HG03025 (cell line): ENCODE results near the gene UQCRC1.

Experiments used
- ATAC-seq: cut with Tn5 transposase; IDR thresholded peaks from one replicate; pipeline ENCODE4 v1.9.1; 2021; ENCODE audit warnings: mild to moderate bottlenecking, moderate library complexity; ENCODE audit not compliant: unreplicated experiment, low FRiP score

Gene UQCRC1

GRCh38 chr3:48599509-48600285, 9.7 kb downstream of the UQCRC1 start:
- ATAC-seq, result no peak

- ATAC-seq, result no peak
Observed at GRCh38 chr3:48599077-48599501, 10.4 kb downstream of the UQCRC1 start.

GRCh38 chr3:48598323-48599076, 10.9 kb downstream of the UQCRC1 start:
- ATAC-seq, result no peak

- no peak for ATAC-seq
Observed at GRCh38 chr3:48597408-48597800, 12.0 kb downstream of the UQCRC1 start.

DNA sequence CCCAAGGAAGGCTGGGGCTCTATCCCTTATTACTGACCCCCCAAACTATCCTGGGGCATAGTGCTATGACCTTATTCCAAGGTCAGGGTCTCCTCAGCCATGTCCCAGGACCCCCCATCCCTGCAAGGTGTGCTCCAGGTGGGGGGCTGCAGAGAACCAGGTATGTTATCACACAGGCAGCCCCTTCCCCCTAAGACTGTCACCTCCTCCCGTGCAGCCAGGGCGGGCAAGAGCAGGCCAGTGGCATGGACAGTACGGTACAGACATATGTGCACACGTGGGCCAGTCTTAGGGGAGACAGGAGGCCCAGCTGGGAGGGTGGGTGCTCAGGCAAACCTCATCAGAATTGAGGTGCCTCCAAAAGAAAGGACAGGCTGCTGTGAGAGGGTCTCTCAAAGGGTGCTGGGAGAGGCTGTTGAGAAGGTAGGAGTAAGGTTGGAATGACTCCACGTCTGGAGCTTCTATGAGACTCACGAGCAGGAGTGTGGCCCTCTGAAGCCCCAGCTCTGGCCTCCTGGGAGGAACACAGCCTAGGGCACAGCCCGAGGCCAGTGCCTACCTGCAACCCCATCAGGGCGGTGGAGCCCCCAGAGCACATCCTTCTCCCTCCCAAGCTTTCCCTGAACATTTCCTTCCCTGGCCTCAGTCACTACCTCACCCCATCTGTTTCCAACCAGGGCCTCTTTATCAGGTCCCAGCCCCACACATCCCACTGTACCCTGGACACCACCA, 12.6 kb downstream of the UQCRC1 start:
- ATAC-seq, result no peak

- no peak for ATAC-seq
Observed at GRCh38 chr3:48596157-48596556, 13.3 kb downstream of the UQCRC1 start.

DNA sequence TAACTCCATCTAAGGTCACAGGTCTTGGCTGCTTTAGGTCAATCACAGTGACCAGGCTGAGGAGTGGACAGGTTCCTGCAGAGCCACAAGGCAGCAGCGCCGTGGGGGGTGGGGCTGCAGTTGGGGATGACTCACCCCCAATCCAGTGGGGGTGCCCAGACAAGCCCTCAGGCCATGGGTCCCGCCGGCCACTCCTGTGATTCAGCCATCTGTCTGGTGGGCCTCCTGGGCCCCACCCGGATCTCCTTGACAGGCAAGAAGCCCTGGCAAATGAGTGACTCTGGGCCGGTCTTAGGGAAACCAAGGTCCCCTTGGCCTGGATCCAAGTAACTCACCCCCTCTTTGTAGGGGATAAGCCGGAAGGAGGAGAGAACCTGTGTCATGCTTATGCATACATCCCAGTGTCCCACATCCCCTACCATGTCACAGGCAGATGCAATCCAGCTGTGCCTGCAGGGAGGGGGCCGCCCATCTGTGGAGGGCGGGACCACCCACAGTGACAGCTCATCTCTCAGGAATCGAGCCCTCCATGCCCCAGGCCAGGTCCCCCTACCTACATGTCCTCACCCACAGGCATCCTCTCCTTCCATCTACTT, 13.8 kb downstream of the UQCRC1 start:
- no peak for ATAC-seq

GRCh38 chr3:48595075-48595525, 14.3 kb downstream of the UQCRC1 start, which contains the start of gene COL7A1:
Gene COL7A1 (minus strand): TSS chr3:48595329. CDS start chr3:48595159, 170 bp downstream.
- ATAC-seq, result no peak

GRCh38 chr3:48594417-48595049, 14.9 kb downstream of the UQCRC1 start:
- no peak for ATAC-seq

DNA sequence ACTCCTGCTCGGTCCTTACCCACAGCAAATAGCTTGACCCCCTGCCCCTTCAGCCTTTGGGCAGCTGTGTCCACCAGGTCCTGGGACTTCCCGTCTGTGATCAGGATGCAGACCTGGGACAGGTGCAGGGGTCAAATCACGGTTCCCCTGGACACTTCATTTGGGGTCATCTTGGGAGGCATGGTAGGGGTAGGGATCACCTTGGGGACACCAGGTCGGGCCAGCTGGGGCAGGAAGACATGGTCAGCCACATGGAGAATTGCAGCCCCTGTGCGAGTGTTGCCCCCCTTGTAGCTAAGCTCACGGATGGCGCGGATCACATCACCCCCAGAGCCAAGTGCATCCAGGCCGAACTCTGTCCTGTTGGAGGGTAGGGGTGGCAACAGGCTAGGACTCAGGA, 16.1 kb downstream of the UQCRC1 start:
- no peak for ATAC-seq

- ATAC-seq, result no peak
Observed at GRCh38 chr3:48592519-48593087, 16.8 kb downstream of the UQCRC1 start.

DNA sequence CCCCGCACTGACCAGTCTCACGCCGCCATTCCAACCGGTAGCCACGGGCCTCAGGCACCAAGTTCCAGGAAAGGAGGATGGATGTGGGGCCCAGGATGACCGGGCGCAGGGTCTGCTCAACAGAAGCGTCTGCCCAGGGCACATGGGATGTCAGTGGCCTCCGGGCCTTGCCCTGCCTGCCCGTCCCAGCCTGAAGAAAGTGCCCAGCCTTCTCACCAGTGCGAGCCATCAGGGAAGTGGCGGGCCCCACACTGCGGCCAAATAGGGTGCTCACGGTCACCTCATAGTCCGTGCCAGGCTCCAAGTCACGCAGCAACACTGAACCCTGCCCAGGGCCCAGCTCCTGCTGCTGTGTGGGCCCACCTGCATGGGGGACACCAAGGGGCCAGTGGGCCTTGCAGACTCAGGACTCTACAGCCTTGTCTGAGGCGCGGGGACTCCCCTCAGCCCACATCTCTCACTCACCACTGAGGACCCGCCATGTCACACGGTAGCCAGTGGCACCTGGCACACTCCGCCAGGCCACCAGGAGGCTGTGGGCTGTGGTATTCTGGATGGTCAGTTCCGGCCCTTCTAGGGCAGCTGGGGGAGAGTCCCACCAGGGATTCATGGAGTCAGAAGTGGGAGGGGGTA, 17.4 kb downstream of the UQCRC1 start:
- ATAC-seq, result no peak

DNA sequence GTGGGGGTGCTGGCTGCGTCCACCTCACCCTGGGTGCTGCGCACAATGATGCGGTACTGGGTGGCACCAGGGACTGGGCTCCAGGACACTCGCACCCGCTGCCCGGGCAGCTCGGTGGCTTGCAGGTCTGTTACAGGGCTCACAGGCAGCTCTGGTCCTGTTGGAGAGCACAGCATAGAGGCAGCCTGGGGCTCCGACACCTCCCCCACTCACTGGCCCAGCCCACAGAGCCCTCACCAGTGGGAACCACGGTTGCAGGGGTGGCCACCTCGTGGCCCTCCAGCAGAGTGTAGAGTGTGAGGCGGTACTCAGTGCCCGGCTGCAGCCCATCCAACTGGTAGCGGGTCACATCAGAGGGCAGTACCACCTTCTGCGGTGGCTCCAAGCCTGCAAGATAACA, 18.0 kb downstream of the UQCRC1 start:
- ATAC-seq, result no peak

- ATAC-seq, result no peak
Observed at GRCh38 chr3:48588230-48588629, 21.2 kb downstream of the UQCRC1 start.

GRCh38 chr3:48587686-48588085, 21.8 kb downstream of the UQCRC1 start:
- ATAC-seq, result no peak

DNA sequence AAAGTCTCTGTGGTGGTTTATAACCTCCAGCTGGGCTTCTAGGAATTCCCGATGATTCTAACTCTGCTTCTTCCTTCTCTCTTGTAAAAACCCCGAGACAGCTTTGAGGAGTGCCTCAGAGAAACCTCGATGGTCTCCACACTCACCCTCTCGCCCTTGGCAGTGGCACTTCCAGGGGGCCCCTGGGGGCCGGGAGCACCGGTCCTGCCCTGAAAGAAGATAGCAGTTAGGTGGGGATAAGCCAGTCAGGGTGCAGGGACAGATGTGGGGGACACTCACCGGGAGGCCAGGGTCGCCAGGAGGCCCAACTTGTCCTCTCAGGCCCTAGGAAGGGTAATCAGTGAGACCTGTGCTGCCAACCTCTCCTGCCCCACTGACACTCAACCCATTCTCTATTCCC, 24.0 kb downstream of the UQCRC1 start:
- ATAC-seq, result no peak

DNA sequence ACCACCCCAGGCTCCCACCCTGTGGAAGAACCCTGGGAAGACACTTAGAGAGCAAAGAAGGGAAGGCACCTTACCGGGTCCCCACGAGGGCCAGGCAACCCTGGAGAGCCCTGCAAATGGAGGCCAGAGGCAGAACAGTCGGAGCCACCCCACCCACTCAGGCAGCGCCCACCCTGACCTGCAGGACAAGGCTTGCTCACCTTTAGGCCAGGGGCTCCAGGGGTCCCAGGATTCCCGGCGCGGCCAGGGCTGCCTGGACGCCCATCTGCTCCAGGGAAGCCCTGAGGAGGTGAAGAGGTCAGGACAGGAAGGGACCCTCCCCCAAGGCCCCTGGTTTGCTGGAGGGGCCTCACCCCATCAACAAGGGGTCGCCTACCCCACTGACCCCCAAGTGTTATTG, 24.6 kb downstream of the UQCRC1 start:
- ATAC-seq, result no peak

GRCh38 chr3:48581621-48582481, 27.6 kb downstream of the UQCRC1 start:
- no peak for ATAC-seq
